Esophagus muscularis mucosa (tissue), 4 donors: ENCODE measurements around the gene PARP2. TPM values are rescaled to one million over a fixed set of nuclear protein-coding genes. Genes with fewer than 3 reads are reported as not detected.

ENCODE experiments used
- DNase-seq: peaks from one replicate; pipeline ENCODE4 v3.0.0-alpha.2; 2017; ENCODE audit errors: extremely low spot score
- H3K27ac ChIP-seq, 4 donors: fragments of 200-600 bp; sonication (generic); replicated peaks in 1 of 4; 1 replicate in 3 of 4; 2 replicates in 1 of 4; pipeline ENCODE4 v1.5.1; 2016 to 2019; ENCODE audit warnings: mild to moderate bottlenecking in 1 of 4
- H3K27me3 ChIP-seq, 4 donors: fragments of 200-600 bp; sonication (generic); one replicate each; pipeline versions ENCODE4 v1.5.1 to v1.6.0; 2016 to 2019
- H3K36me3 ChIP-seq, 4 donors: fragments of 200-600 bp; sonication (generic); one replicate each; pipeline ENCODE4 v1.5.1; 2016 to 2019
- H3K4me1 ChIP-seq, 4 donors: fragments of 200-600 bp; sonication (generic); one replicate each; pipeline ENCODE4 v1.5.1; 2016 to 2019
- H3K4me3 ChIP-seq, 4 donors: fragments of 200-600 bp; sonication (generic); 1 replicate in 2 of 4; 2 replicates in 2 of 4; pipeline ENCODE4 v1.5.1; 2016 to 2019; ENCODE audit warnings: mild to moderate bottlenecking in 4 of 4, moderate library complexity in 1 of 4
- H3K9me3 ChIP-seq, 4 donors: fragments of 200-600 bp; sonication (generic); 1 replicate in 3 of 4; 2 replicates in 1 of 4; pipeline ENCODE4 v1.5.1; 2016 to 2019
- EP300 ChIP-seq: sonication (generic); formaldehyde crosslinking; IDR thresholded peaks from one replicate; pipeline ENCODE4 v1.6.1; 2017; ENCODE audit warnings: antibody characterized with exemption
- POLR2A ChIP-seq: fragments of 450-650 bp; IDR thresholded peaks from one replicate; pipeline ENCODE4 v1.6.1; 2017; ENCODE audit warnings: antibody characterized with exemption, moderate library complexity, mild to moderate bottlenecking, low read depth
- POLR2AphosphoS5 ChIP-seq, 2 donors: sonication (generic); formaldehyde crosslinking; IDR thresholded peaks; one replicate each; pipeline ENCODE4 v1.6.1; 2017; ENCODE audit warnings: antibody characterized with exemption in 2 of 2
- WGBS: methylation state at CpG from one replicate; pipeline ENCODE4 v1.1.5; 2018; 5-methylcytosine and 5-hydroxymethylcytosine counted together
- intact Hi-C: fragments of 100-400 bp; cut with DNase I; formaldehyde crosslinking; loops from one replicate; pipeline ENCODE4 v1.15.1; 2023
- total RNA-seq, 4 donors: library from RNA; depleted of rRNA; stranded (reverse); fragments of >200 nt; gene quantifications; one replicate each; pipeline versions ENCODE4 v1.1.0 to v1.2.1, GENCODE V29; 2016
- TF ChIP-seq, protein P1 (sequence below), 3 experiments: fragments of 200-600 bp in 2 of 3; fragments of 450-650 bp in 1 of 3; sonication (generic) in 2 of 3; IDR thresholded peaks; one replicate each; pipeline ENCODE4 v1.5.1; 2017 to 2019; ENCODE audit warnings: antibody characterized with exemption in 3 of 3, mild to moderate bottlenecking in 2 of 3, moderate library complexity in 1 of 3

Gene PARP2
- total RNA-seq, 4 donors from 2014 or later, result 5.8 to 17.4 (median 8.9) TPM

DNA sequence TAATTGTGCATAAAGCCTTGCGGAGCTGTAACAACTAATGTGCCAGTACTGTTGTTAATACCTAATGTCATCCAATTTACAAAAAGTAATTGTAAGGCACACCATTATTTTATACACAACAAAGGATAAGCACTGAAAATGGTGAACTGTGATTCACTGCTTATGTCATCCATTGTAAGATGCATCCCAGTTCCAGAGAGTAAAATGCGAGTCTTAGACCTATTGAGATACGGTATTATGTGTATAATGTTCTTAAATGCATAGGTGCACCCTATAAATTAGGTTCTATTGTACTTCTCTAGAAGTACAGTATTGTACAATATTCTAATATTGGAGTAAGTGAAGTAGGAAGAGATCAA lies 406 bp downstream of the PARP2 start:
- WGBS, result 2% methylated on average over 3 of the region's 3 CpGs
- peaks cover 9 to 15% (median 11%) of the 10 kb centered on the region in 4 donors for H3K4me1 ChIP-seq
- no peak for DNase-seq
- peak overlapping the region; percentile 57 to 84 (median 66) for H3K4me3 ChIP-seq
- peaks cover 10 to 39% (median 28%) of the 10 kb centered on the region in 4 donors for H3K36me3 ChIP-seq
- no peaks in the 10 kb centered on the region for H3K27me3 ChIP-seq
- intact Hi-C loops, result loop anchor here (5.0 kb wide), 1 partner anchor 113 kb away; the partner anchor contains the start of gene APEX1
- H3K9me3 ChIP-seq, result no peaks in the 10 kb centered on the region
- H3K27ac ChIP-seq, result peak overlapping the region; percentile 87 to 95 (median 90)
- TF ChIP-seq POLR2A (no peak), POLR2AphosphoS5 (IDR thresholded peaks at IDR 0.05) (no peak), EP300 (no peak)

DNA sequence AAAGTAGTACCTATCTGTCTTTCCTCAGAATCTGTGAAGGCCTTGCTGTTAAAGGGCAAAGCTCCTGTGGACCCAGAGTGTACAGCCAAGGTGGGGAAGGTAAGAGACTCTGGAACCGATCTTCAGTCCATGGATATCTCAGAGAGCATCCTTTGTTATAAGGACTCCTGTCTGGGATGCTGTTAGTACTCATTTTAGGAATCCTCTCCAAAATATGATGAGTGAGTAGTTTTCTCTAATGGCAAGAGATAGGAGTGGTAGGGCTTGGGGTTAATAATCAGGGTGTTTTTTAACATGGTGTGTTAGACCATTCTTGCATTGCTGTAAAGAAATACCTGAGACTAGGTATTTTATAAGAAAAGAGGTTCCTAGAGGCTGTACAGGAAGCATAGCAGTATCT lies 1.9 kb downstream of the PARP2 start:
- peaks cover 9 to 15% (median 11%) of the 10 kb centered on the region in 4 donors for H3K4me1 ChIP-seq
- H3K36me3 ChIP-seq, result peaks cover 10 to 54% (median 42%) of the 10 kb centered on the region in 4 donors
- H3K9me3 ChIP-seq, result no peaks in the 10 kb centered on the region
- intact Hi-C loops, result no loop called here
- TF ChIP-seq, protein P1, sequence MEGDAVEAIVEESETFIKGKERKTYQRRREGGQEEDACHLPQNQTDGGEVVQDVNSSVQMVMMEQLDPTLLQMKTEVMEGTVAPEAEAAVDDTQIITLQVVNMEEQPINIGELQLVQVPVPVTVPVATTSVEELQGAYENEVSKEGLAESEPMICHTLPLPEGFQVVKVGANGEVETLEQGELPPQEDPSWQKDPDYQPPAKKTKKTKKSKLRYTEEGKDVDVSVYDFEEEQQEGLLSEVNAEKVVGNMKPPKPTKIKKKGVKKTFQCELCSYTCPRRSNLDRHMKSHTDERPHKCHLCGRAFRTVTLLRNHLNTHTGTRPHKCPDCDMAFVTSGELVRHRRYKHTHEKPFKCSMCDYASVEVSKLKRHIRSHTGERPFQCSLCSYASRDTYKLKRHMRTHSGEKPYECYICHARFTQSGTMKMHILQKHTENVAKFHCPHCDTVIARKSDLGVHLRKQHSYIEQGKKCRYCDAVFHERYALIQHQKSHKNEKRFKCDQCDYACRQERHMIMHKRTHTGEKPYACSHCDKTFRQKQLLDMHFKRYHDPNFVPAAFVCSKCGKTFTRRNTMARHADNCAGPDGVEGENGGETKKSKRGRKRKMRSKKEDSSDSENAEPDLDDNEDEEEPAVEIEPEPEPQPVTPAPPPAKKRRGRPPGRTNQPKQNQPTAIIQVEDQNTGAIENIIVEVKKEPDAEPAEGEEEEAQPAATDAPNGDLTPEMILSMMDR (IDR thresholded peaks at IDR 0.05), result no peak
- TF ChIP-seq EP300 (no peak), POLR2AphosphoS5 (IDR thresholded peaks at IDR 0.05) (no peak), POLR2A (no peak)
- H3K4me3 ChIP-seq, result no peak overlapping the region
- no peaks in the 10 kb centered on the region for H3K27me3 ChIP-seq
- no peak overlapping the region for H3K27ac ChIP-seq
- WGBS, result 91% methylated on average over 1 of the region's 1 CpG
- DNase-seq, result no peak

DNA sequence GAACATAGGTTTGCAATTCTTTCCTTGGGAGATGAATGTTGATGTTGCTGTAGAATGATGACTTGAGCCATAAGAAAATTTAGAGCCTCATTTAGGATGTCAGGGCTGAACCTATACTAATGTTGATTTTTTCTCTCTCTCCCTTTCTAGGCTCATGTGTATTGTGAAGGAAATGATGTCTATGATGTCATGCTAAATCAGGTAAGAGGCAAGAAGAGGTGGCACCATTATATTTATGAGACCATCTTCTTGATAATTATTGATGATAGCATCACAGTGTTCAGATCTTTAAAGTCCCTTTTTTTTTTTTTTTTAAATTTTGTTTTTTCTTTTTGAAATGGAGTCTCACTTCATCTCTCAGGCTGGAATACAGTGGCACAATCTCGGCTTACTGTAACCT lies 3.3 kb downstream of the PARP2 start:
- 88% methylated on average over 1 of the region's 1 CpG for WGBS
- Histone ChIP-seq H3K4me1 (peaks cover 9 to 13% (median 11%) of the 10 kb centered on the region in 4 donors), H3K27ac (no peak overlapping the region), H3K27me3 (no peaks in the 10 kb centered on the region), H3K9me3 (no peaks in the 10 kb centered on the region), H3K4me3 (no peak overlapping the region), H3K36me3 (peaks cover 10 to 67% (median 54%) of the 10 kb centered on the region in 4 donors)
- TF ChIP-seq POLR2A, result no peak
- no peak for TF ChIP-seq POLR2AphosphoS5 (IDR thresholded peaks at IDR 0.05)
- no peak for TF ChIP-seq EP300
- TF ChIP-seq, protein P1 (IDR thresholded peaks at IDR 0.05), result no peak
- no peak for DNase-seq
- intact Hi-C loops, result no loop called here

DNA sequence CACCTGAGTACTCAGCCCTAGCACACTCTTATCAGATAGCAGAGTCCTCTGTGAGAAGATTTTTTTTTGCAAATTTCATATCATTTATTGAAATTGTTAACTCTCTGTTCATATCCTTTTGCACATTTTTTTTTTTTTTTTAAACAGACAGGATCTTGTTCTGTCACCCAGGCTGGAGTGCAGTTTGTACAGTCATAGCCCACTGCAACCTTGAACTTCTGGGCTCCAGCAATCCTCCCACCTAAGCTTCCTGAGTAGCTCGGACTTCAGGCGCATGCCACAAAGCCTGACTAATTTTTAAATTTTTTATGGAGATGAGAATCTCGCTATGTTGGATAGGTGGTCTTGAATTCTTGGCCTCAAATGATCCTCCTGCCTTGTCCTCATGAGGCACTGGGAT lies 4.3 kb downstream of the PARP2 start:
- H3K4me3 ChIP-seq, result no peak overlapping the region
- no peak for DNase-seq
- TF ChIP-seq POLR2A (no peak), EP300 (no peak)
- TF ChIP-seq, protein P1 (IDR thresholded peaks at IDR 0.05), result no peak
- H3K4me1 ChIP-seq, result peaks cover 9 to 12% (median 10%) of the 10 kb centered on the region in 4 donors
- 95% methylated on average over 3 of the region's 3 CpGs for WGBS
- H3K9me3 ChIP-seq, result no peaks in the 10 kb centered on the region
- H3K27me3 ChIP-seq, result no peaks in the 10 kb centered on the region
- peaks cover 15 to 78% (median 65%) of the 10 kb centered on the region in 4 donors for H3K36me3 ChIP-seq
- intact Hi-C loops, result no loop called here
- no peak overlapping the region for H3K27ac ChIP-seq

DNA sequence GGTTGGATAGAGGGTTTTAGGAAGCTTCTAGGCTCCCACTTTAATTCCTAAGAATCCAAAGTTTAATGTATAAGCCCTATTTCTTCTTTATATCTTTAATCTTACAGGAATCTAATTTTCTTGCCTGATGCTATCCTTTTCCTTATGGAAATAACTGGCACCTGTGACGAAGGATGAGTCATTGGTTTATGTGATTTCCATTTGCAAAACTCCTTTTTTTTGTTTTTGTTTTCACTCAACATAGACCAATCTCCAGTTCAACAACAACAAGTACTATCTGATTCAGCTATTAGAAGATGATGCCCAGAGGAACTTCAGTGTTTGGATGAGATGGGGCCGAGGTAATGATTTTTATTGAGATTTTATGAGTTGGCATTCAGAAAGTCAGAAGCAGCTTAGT lies 6.8 kb downstream of the PARP2 start:
- Histone ChIP-seq H3K27ac (no peak overlapping the region), H3K4me3 (no peak overlapping the region), H3K36me3 (peaks cover 34 to 98% (median 85%) of the 10 kb centered on the region in 4 donors), H3K27me3 (no peaks in the 10 kb centered on the region), H3K9me3 (no peaks in the 10 kb centered on the region), H3K4me1 (no peaks in the 10 kb centered on the region)
- no peak for DNase-seq
- intact Hi-C loops, result no loop called here
- 97% methylated on average over 2 of the region's 2 CpGs for WGBS
- TF ChIP-seq, protein P1 (IDR thresholded peaks at IDR 0.05), result no peak
- TF ChIP-seq EP300 (no peak), POLR2A (no peak), POLR2AphosphoS5 (IDR thresholded peaks at IDR 0.05) (no peak)
